GM12878 (cell line): ENCODE results near the gene PCYOX1L. TPM values are rescaled to one million over a fixed set of nuclear protein-coding genes. Genes with fewer than 3 reads are reported as not detected.

ENCODE experiments used
- ATAC-seq: fragments of 200-7000 bp; cut with Tn5 transposase; 3 replicates; pipeline ENCODE4 v1.9.1; 2020; ENCODE audit warnings: mild to moderate bottlenecking, moderate library complexity
- BruUV-seq: library from RNA; stranded (reverse); fragments of 400-500 nt; replicated peaks from 2 replicates; lab custom pipeline; 2021; lab: Mats Ljungman, UMichigan
- CTCF ChIA-PET: fragments of 300-600 bp; sonication (Branson Sonifier 250); formaldehyde crosslinking; extraction: SDS; loops from one replicate; lab custom pipeline; 2021; ENCODE audit warnings: inconsistent platforms; lab: Yijun Ruan, JAX
- POLR2A ChIA-PET: fragments of 350-600 bp; formaldehyde crosslinking; extraction: SDS; loops from one replicate; lab custom pipeline; 2021; ENCODE audit warnings: inconsistent platforms; lab: Charles Lee
- RAD21 ChIA-PET: fragments of 300-600 bp; sonication (Branson Sonifier 250); formaldehyde crosslinking; loops from one replicate; lab custom pipeline; 2023; ENCODE audit warnings: antibody characterized with exemption; ENCODE audit not compliant: unreplicated experiment; lab: Charles Lee
- SMC1A ChIA-PET: fragments of 300-600 bp; sonication (Branson Sonifier 250); formaldehyde crosslinking; loops from one replicate; lab custom pipeline; 2023; ENCODE audit not compliant: unreplicated experiment, uncharacterized antibody; lab: Charles Lee
- DNase-seq: peaks from one replicate; pipeline ENCODE4 v3.0.0-alpha.2; 2011; ENCODE audit warnings: low read depth, low spot score
- FAIRE-seq: peaks from 3 replicates; lab custom pipeline; 2011; peaks lifted over from hg19 to GRCh38; lab: Jason Lieb, UNC
- H2AFZ ChIP-seq: 2 replicates; pipeline ENCODE4 v1.6.0; 2011; ENCODE audit warnings: low read depth, low read length, control low read depth; ENCODE audit not compliant: control insufficient read depth
- H3K27ac ChIP-seq: 2 replicates; pipeline ENCODE4 v1.5.1; 2011; ENCODE audit warnings: control low read depth; ENCODE audit not compliant: control insufficient read depth, insufficient read depth
- H3K27me3 ChIP-seq, 2 experiments: replicated peaks in 1 of 2; 2 replicates each; pipeline versions ENCODE4 v1.6.0 to v1.6.1; 2011; ENCODE audit warnings: low read length in 1 of 2; ENCODE audit not compliant: control insufficient read depth in 2 of 2, insufficient read depth in 2 of 2
- H3K36me3 ChIP-seq, 2 experiments: 2 replicates each; pipeline ENCODE4 v1.5.1; 2011; ENCODE audit warnings: low read length in 1 of 2; ENCODE audit not compliant: control insufficient read depth in 2 of 2, insufficient read depth in 2 of 2
- H3K4me1 ChIP-seq: 2 replicates; pipeline ENCODE4 v1.6.1; 2011; ENCODE audit warnings: mild to moderate bottlenecking, low read length, moderate library complexity, mixed read lengths; ENCODE audit not compliant: control insufficient read depth, insufficient read depth
- H3K4me2 ChIP-seq: 2 replicates; pipeline ENCODE4 v1.6.0; 2011; ENCODE audit warnings: control low read depth; ENCODE audit not compliant: control insufficient read depth, insufficient read depth
- H3K4me3 ChIP-seq: fragments of 200-600 bp; sonication (generic); 2 replicates; pipeline ENCODE4 v1.5.1; 2016
- H3K79me2 ChIP-seq: 2 replicates; pipeline ENCODE4 v1.6.0; 2011; ENCODE audit warnings: low read length; ENCODE audit not compliant: control insufficient read depth, insufficient read depth
- H3K9ac ChIP-seq: 2 replicates; pipeline ENCODE4 v1.8.0; 2011; ENCODE audit warnings: low read length, control low read depth, mixed read lengths; ENCODE audit not compliant: control insufficient read depth, insufficient read depth
- H3K9me3 ChIP-seq: replicated peaks from 3 replicates; pipeline ENCODE4 v1.5.1; 2011; ENCODE audit warnings: mild to moderate bottlenecking, low read length; ENCODE audit not compliant: control insufficient read depth, insufficient read depth
- H4K20me1 ChIP-seq: 2 replicates; pipeline ENCODE4 v1.6.0; 2011; ENCODE audit not compliant: control insufficient read depth, insufficient read depth
- HCFC1 ChIP-seq: fragments of 150-350 bp; IDR thresholded peaks from 2 replicates; pipeline ENCODE4 v1.6.1; 2014; ENCODE audit warnings: low read length
- NFYA ChIP-seq: IDR thresholded peaks from 2 replicates; pipeline ENCODE4 v1.6.1; 2011; ENCODE audit warnings: low read depth, mild to moderate bottlenecking, low read length, improper control_type of control experiment, borderline replicate concordance
- SREBF2 ChIP-seq: IDR thresholded peaks from 2 replicates; pipeline ENCODE4 v1.6.1; 2012; ENCODE audit warnings: mild to moderate bottlenecking, low read length
- ZNF207 ChIP-seq: fragments of 450-650 bp; IDR thresholded peaks from 2 replicates; pipeline ENCODE4 v1.6.1; 2014; ENCODE audit warnings: antibody characterized with exemption, mild to moderate bottlenecking, borderline replicate concordance
- WGBS: methylation state at CpG from one replicate; pipeline ENCODE4 v1.1.6; 2016; ENCODE audit warnings: low lambda C conversion rate; ENCODE audit not compliant: insufficient replicate concordance, insufficient coverage; ENCODE audit errors: missing lambda C conversion rate; 5-methylcytosine and 5-hydroxymethylcytosine counted together
- in situ Hi-C: fragments of 300-500 bp; cut with MboI; formaldehyde crosslinking; loops from 9 replicates; pipeline ENCODE4 v1.14.3; 2018; ENCODE audit warnings: mixed read lengths
- intact Hi-C: fragments of 100-400 bp; cut with micrococcal nuclease; formaldehyde crosslinking; loops from one replicate; pipeline ENCODE4 v1.14.2; 2022; ENCODE audit not compliant: unreplicated experiment
- polyA plus RNA-seq, 11 experiments: library from polyadenylated mRNA; depleted of rRNA in 4 of 11; unstranded in 6 of 11; stranded (reverse) in 5 of 11; fragments of >200 nt; fragmentation: Nextera tagmentation in 4 of 11; fragmentation: Illumina TruSeq in 1 of 11; extraction: Ambion mirVana in 4 of 11; extraction: Trizol in 1 of 11; gene quantifications; 1 replicate in 1 of 11; 2 replicates in 10 of 11; pipeline versions ENCODE4 v1.2.1 to v1.2.3, GENCODE V29; 2011 to 2016; ENCODE audit warnings: inconsistent platforms in 2 of 11, missing spikeins in 2 of 11, low read depth in 1 of 11
- total RNA-seq, 4 experiments: library from RNA; depleted of rRNA in 3 of 4; stranded (reverse); fragments of >200 nt in 3 of 4; fragmentation: Illumina TruSeq in 1 of 4; extraction: Trizol in 1 of 4; gene quantifications; 2 replicates each; pipeline versions ENCODE4 v1.2.1 to v1.2.3, GENCODE V29; 2013 to 2021
- TF ChIP-seq, protein P1 (sequence below): IDR thresholded peaks from 2 replicates; pipeline ENCODE4 v1.6.1; 2011; ENCODE audit warnings: borderline replicate concordance, low read depth, mild to moderate bottlenecking, moderate library complexity, mixed read lengths, low read length; ENCODE audit not compliant: insufficient read depth; ENCODE audit errors: extremely low read length
- TF ChIP-seq, protein P2 (sequence below): fragments of 450-650 bp; IDR thresholded peaks from 2 replicates; pipeline ENCODE4 v1.6.1; 2016; ENCODE audit warnings: mild to moderate bottlenecking
- TF ChIP-seq, protein P3 (sequence below): IDR thresholded peaks from 2 replicates; pipeline ENCODE4 v1.6.1; 2012; ENCODE audit warnings: low read depth, low read length, improper control_type of control experiment

PCYOX1L gene
- total and polyA plus RNA-seq, 10 of the 15 experiments (the other 5 are each of a cell fraction or from before 2014, with no cell fraction given): 2.9 to 17.0 (median 12.9) TPM

DNA sequence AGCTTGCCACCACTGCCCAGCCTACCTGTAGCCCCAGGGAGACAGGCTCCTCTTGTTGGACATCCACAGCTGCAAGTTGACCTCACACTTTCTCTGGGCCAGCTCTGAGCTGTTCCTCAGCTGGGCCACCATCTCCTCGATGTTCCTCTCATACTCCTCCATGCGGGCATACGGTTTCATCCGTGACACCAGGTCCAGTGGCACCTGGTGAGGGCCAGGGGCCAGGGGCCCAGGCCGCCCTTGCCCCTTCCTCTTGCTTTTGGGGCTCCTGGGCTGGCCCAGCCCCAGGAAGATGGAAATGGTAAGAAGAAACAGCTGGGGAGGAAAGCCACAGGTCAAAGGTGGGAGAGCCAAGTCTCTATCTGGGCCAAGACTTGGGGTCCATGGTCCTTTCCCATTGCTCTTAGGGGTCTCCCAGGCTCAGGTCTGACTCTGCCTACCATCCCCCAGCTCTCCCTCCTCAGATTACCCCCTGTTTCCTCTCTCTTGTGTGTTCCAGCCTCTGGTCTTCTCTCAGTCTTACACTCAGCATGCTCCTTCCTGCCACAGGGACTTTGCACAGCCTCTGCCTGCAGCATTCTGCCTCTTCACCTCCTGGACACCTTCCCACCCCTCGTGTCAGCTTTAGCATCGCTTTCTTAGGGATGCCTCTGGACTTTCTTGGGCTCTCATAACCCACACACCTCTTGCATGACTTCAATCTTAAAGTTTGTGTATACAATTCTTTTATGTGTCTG lies 19.0 kb downstream of the PCYOX1L start:
- WGBS: 34% methylated on average over 7 of the region's 7 CpGs
- in situ Hi-C loops: no loop called here

More for the DNA sequence above, 19.0 kb downstream of the PCYOX1L start:
- POLR2A ChIA-PET: no interaction called here
- Histone ChIP-seq H3K79me2 (no peaks in the 10 kb centered on the region), H4K20me1 (no peaks in the 10 kb centered on the region), H3K36me3 (no peaks in the 10 kb centered on the region), H2AFZ (no peak overlapping the region), H3K4me3 (no peak overlapping the region), H3K9me3 (no peaks in the 10 kb centered on the region), H3K9ac (no peak overlapping the region), H3K4me2 (no peak overlapping the region), H3K4me1 (no peaks in the 10 kb centered on the region), H3K27me3 (peaks cover 0 to 2% of the 10 kb centered on the region in 2 experiments; a peak in 2 of 4 replicates), H3K27ac (no peak overlapping the region)
- CTCF ChIA-PET: interaction anchor here (1.0 to 6.6 kb wide), 4 partner anchors 9 to 188 kb away, joined by 4 to 90 read pairs (median 6); no protein-coding TSS in a partner anchor
- SMC1A ChIA-PET: interaction anchor here (0.6 to 0.9 kb wide), 2 partner anchors 68 to 496 kb away, joined by 3 read pairs; no protein-coding TSS in a partner anchor
- FAIRE-seq (no peak), DNase-seq (no peak), ATAC-seq (no peak)
- BruUV-seq: no TSS peak
- RAD21 ChIA-PET: no interaction called here
- no peak for TF ChIP-seq HCFC1
- TF ChIP-seq, protein P1, sequence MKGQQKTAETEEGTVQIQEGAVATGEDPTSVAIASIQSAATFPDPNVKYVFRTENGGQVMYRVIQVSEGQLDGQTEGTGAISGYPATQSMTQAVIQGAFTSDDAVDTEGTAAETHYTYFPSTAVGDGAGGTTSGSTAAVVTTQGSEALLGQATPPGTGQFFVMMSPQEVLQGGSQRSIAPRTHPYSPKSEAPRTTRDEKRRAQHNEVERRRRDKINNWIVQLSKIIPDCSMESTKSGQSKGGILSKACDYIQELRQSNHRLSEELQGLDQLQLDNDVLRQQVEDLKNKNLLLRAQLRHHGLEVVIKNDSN: no peak
- no peak for TF ChIP-seq ZNF207
- TF ChIP-seq, protein P2, sequence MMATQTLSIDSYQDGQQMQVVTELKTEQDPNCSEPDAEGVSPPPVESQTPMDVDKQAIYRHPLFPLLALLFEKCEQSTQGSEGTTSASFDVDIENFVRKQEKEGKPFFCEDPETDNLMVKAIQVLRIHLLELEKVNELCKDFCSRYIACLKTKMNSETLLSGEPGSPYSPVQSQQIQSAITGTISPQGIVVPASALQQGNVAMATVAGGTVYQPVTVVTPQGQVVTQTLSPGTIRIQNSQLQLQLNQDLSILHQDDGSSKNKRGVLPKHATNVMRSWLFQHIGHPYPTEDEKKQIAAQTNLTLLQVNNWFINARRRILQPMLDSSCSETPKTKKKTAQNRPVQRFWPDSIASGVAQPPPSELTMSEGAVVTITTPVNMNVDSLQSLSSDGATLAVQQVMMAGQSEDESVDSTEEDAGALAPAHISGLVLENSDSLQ: no peak
- TF ChIP-seq SREBF2: no peak
- TF ChIP-seq NFYA: no peak
- TF ChIP-seq, protein P3, sequence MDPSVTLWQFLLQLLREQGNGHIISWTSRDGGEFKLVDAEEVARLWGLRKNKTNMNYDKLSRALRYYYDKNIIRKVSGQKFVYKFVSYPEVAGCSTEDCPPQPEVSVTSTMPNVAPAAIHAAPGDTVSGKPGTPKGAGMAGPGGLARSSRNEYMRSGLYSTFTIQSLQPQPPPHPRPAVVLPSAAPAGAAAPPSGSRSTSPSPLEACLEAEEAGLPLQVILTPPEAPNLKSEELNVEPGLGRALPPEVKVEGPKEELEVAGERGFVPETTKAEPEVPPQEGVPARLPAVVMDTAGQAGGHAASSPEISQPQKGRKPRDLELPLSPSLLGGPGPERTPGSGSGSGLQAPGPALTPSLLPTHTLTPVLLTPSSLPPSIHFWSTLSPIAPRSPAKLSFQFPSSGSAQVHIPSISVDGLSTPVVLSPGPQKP: no peak
- intact Hi-C loops: no loop called here
